MM.1S (cell line): ENCODE data around the gene CHID1.

Experiments
- DNase-seq: peaks from one replicate; pipeline ENCODE4 v3.0.0-alpha.2; 2015
- H2AFZ ChIP-seq: fragments of 300-600 bp; sonication (generic); 2 replicates; pipeline ENCODE4 v1.6.0; 2016; ENCODE audit warnings: antibody characterized with exemption, low read length
- H3F3A ChIP-seq: fragments of 300-600 bp; sonication (generic); 2 replicates; pipeline ENCODE4 v1.6.1; 2016; ENCODE audit warnings: mild to moderate bottlenecking, antibody characterized with exemption, low read length, moderate library complexity, mixed read lengths; ENCODE audit not compliant: insufficient read depth
- H3K27ac ChIP-seq: fragments of 300-600 bp; sonication (generic); 2 replicates; pipeline ENCODE4 v1.5.1; 2016; ENCODE audit warnings: mild to moderate bottlenecking, low read length
- H3K27me3 ChIP-seq: fragments of 300-600 bp; sonication (generic); replicated peaks from 2 replicates; pipeline ENCODE4 v1.6.0; 2016; ENCODE audit warnings: low read length; ENCODE audit not compliant: insufficient read depth
- H3K36me3 ChIP-seq: fragments of 300-600 bp; sonication (generic); replicated peaks from 2 replicates; pipeline ENCODE4 v1.6.1; 2016; ENCODE audit warnings: mild to moderate bottlenecking, low read length, mixed read lengths; ENCODE audit not compliant: insufficient read depth
- H3K4me1 ChIP-seq: fragments of 300-600 bp; sonication (generic); 2 replicates; pipeline ENCODE4 v1.6.1; 2016; ENCODE audit warnings: low read length, mixed read lengths
- H3K4me2 ChIP-seq: fragments of 300-600 bp; sonication (generic); 2 replicates; pipeline ENCODE4 v1.6.0; 2016; ENCODE audit warnings: low read depth, low read length
- H3K4me3 ChIP-seq: fragments of 300-600 bp; sonication (generic); 2 replicates; pipeline ENCODE4 v1.5.1; 2016; ENCODE audit warnings: low read length, mixed read lengths
- H3K79me2 ChIP-seq: fragments of 300-600 bp; sonication (generic); 2 replicates; pipeline ENCODE4 v1.6.1; 2016; ENCODE audit warnings: mixed run types, low read length, mixed read lengths
- H3K9ac ChIP-seq: fragments of 300-600 bp; sonication (generic); 2 replicates; pipeline ENCODE4 v1.6.1; 2016; ENCODE audit warnings: low read length, mixed read lengths
- H3K9me2 ChIP-seq: fragments of 300-600 bp; sonication (generic); replicated peaks from 2 replicates; pipeline ENCODE4 v1.6.1; 2016; ENCODE audit warnings: mild to moderate bottlenecking, low read length, mixed read lengths; ENCODE audit not compliant: insufficient read depth
- H3K9me3 ChIP-seq: fragments of 300-600 bp; sonication (generic); replicated peaks from 2 replicates; pipeline ENCODE4 v1.6.1; 2016; ENCODE audit warnings: mild to moderate bottlenecking, low read length, mixed read lengths; ENCODE audit not compliant: insufficient read depth
- H4K20me1 ChIP-seq: fragments of 300-600 bp; sonication (generic); 2 replicates; pipeline ENCODE4 v1.6.1; 2016; ENCODE audit warnings: mild to moderate bottlenecking, low read length, moderate library complexity, mixed read lengths; ENCODE audit not compliant: insufficient read depth
- CTCF ChIP-seq: fragments of 300-600 bp; sonication (generic); IDR thresholded peaks from 2 replicates; pipeline ENCODE4 v1.5.1; 2016; ENCODE audit warnings: antibody characterized with exemption, low read length, mixed read lengths
- EZH2 ChIP-seq: fragments of 300-600 bp; sonication (generic); optimal IDR thresholded peaks from 2 replicates; pipeline ENCODE3; 2017; ENCODE audit warnings: low read depth, mild to moderate bottlenecking, antibody characterized with exemption, low read length, mixed read lengths
- EZH2phosphoT487 ChIP-seq: fragments of 300-600 bp; sonication (generic); IDR thresholded peaks from 2 replicates; pipeline ENCODE4 v1.6.1; 2018; ENCODE audit warnings: antibody characterized with exemption, low read length

The CHID1 gene

GRCh38 chr11:926341-926916, 15.8 kb upstream of the CHID1 start:
- peaks cover 3% of the 10 kb centered on the region; the same call in 1 of the 2 replicates for H4K20me1 ChIP-seq
- TF ChIP-seq EZH2phosphoT487 (no peak), EZH2 (no peak), CTCF (no peak)

GRCh38 chr11:925496-926301, 15.1 kb upstream of the CHID1 start, which contains the start of gene AP2A2:
Gene AP2A2 (plus strand): TSS chr11:925870. CDS start chr11:926022, 152 bp downstream.
- Histone ChIP-seq H3K36me3 (no peaks in the 10 kb centered on the region), H3F3A (peaks cover 27% of the 10 kb centered on the region), H3K27me3 (no peaks in the 10 kb centered on the region), H3K79me2 (peaks cover 40% of the 10 kb centered on the region), H3K9ac (peak within 1 kb of the TSS; percentile 59), H2AFZ (no peak within 1 kb of the TSS), H3K4me3 (peak within 1 kb of the TSS; percentile 75), H3K9me2 (no peaks in the 10 kb centered on the region), H3K4me2 (peak within 1 kb of the TSS; percentile 89), H3K4me1 (peaks cover 26% of the 10 kb centered on the region), H4K20me1 (peaks cover under 1% of the 10 kb centered on the region; the same call in 1 of the 2 replicates), H3K9me3 (no peaks in the 10 kb centered on the region), H3K27ac (peak within 1 kb of the TSS; percentile 34; the same call in 1 of the 2 replicates)
- TF ChIP-seq CTCF (peak; percentile 45), EZH2phosphoT487 (no peak)
- peak; percentile 94 for DNase-seq

More at GRCh38 chr11:926341-926916, 15.8 kb upstream of the CHID1 start:
- Histone ChIP-seq H3K9ac (peak overlapping the region; percentile 50), H3F3A (peaks cover 27% of the 10 kb centered on the region), H3K4me2 (peak overlapping the region; percentile 89), H3K4me1 (peaks cover 26% of the 10 kb centered on the region), H3K27me3 (no peaks in the 10 kb centered on the region), H3K79me2 (peaks cover 47% of the 10 kb centered on the region), H3K27ac (peak overlapping the region; percentile 15; the same call in 1 of the 2 replicates), H3K36me3 (no peaks in the 10 kb centered on the region), H3K4me3 (peak overlapping the region; percentile 75), H3K9me2 (no peaks in the 10 kb centered on the region), H2AFZ (no peak overlapping the region), H3K9me3 (no peaks in the 10 kb centered on the region)
- no peak for DNase-seq

GRCh38 chr11:925158-925495, 14.5 kb upstream of the CHID1 start:
- TF ChIP-seq EZH2phosphoT487 (no peak), EZH2 (no peak), CTCF (no peak)
- Histone ChIP-seq H3K4me1 (peaks cover 26% of the 10 kb centered on the region), H3K36me3 (no peaks in the 10 kb centered on the region), H3K9me3 (no peaks in the 10 kb centered on the region), H3K4me2 (peak overlapping the region; percentile 43; the same call in 1 of the 2 replicates), H3K27me3 (no peaks in the 10 kb centered on the region), H3K27ac (no peak overlapping the region), H3K79me2 (peaks cover 34% of the 10 kb centered on the region), H3K9me2 (no peaks in the 10 kb centered on the region), H2AFZ (no peak overlapping the region), H3F3A (peaks cover 27% of the 10 kb centered on the region), H4K20me1 (no peaks in the 10 kb centered on the region; the same call in 1 of the 2 replicates), H3K4me3 (peak overlapping the region; percentile 54; the same call in 1 of the 2 replicates), H3K9ac (no peak overlapping the region; the same call in 1 of the 2 replicates)
- no peak for DNase-seq
